ENCODE data around the gene TMEM74B.

GRCh38 chr20:1206366-1207148, 21.8 kb upstream of the TMEM74B start:
- TF ChIP-seq TRIM28 (IDR thresholded peaks at IDR 0.05; ENCODE audit: borderline replicate concordance, low read length) = no peak
- no peak for TF ChIP-seq ZBTB1 (tag by site-specific recombination; IDR thresholded peaks at IDR 0.05)
